Activated naive CD8-positive, alpha-beta T cell treated with anti-CD3 and anti-CD28 coated beads for 36 hours (primary cell): Measurements from ENCODE around the gene AVPR2. TPM values are rescaled to one million over a fixed set of nuclear protein-coding genes. Genes with fewer than 3 reads are reported as not detected.
A peak's percentile ranks its signal among the peaks of the same experiment; 100 is the strongest.

Experiments
- DNase-seq: peaks from one replicate; pipeline ENCODE4 v3.0.0; 2021
- H3K27ac Mint-ChIP-seq: one replicate; pipeline ENCODE4 v1.8.0; 2022; ENCODE audit warnings: mild to moderate bottlenecking, moderate library complexity, mixed read lengths
- H3K27me3 Mint-ChIP-seq: one replicate; pipeline ENCODE4 v1.8.0; 2022; ENCODE audit warnings: mild to moderate bottlenecking, mixed read lengths
- H3K36me3 Mint-ChIP-seq: one replicate; pipeline ENCODE4 v1.8.0; 2021; ENCODE audit warnings: mild to moderate bottlenecking, mixed read lengths
- H3K4me1 Mint-ChIP-seq: one replicate; pipeline ENCODE4 v1.8.0; 2021; ENCODE audit warnings: mixed read lengths
- H3K4me3 Mint-ChIP-seq: one replicate; pipeline ENCODE4 v1.8.0; 2022; ENCODE audit warnings: mild to moderate bottlenecking, moderate library complexity, mixed read lengths
- H3K9me3 Mint-ChIP-seq: one replicate; pipeline ENCODE4 v1.8.0; 2022; ENCODE audit warnings: mixed read lengths
- total RNA-seq, 2 experiments: library from RNA; stranded (reverse); gene quantifications; one replicate each; pipeline ENCODE4 v1.2.3, GENCODE V29; 2021

Gene AVPR2
- total RNA-seq, 2 experiments from 2014 or later = not detected

- Mint-ChIP-seq H3K4me3 (no peak overlapping the region), H3K9me3 (no peaks in the 10 kb centered on the region), H3K36me3 (no peaks in the 10 kb centered on the region), H3K27me3 (peaks cover 10% of the 10 kb centered on the region), H3K27ac (no peak overlapping the region), H3K4me1 (no peaks in the 10 kb centered on the region)
- no peak for DNase-seq
Measured at GRCh38 chrX:153867671-153868070, 36.8 kb upstream of the AVPR2 start.

GRCh38 chrX:153868576-153869472 is 35.6 kb upstream of the AVPR2 start:
- Mint-ChIP-seq H3K9me3 (no peaks in the 10 kb centered on the region), H3K4me3 (no peak overlapping the region), H3K4me1 (no peaks in the 10 kb centered on the region), H3K27me3 (peaks cover 12% of the 10 kb centered on the region), H3K36me3 (no peaks in the 10 kb centered on the region), H3K27ac (no peak overlapping the region)
- DNase-seq = no peak

DNA sequence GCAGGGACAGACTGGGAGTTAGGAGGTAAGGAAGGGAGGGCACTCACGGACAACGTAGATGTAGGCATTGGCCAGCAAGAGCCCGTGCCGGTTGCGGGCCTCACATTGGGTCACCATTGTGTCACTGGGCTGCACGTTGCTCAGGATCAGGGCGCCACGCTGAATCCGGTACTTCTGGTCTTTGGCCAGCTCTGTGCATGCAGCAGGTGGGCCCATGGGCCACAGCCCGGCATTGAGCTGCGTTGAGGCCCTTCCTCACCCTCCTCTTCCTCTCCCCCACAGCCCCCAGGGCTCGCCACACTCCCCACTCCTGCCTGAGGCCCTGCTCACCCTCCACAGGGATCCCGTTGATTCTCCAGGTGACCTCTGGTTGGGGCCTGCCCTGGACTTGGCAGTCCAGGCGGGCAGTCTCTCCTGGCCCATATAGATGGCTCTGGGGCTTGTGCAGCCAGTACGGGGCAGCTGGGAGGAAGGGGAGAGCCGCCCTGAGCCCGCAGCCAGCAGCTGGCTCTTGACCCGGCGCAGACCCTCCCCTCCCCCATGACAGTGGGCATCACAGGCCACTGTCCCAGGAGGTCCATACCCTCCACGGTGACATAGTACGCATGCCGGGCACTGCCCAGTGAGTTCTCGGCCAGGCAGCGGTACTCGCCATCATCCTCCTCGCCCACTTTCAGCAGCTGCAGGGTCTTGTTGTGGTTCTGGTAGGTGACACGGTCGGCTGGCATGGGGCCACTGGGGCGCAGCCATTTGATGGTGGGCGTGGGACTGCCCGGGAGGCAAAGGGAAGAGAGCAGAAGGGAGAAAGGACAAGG is 34.8 kb upstream of the AVPR2 start:
- Mint-ChIP-seq H3K27ac (no peak overlapping the region), H3K9me3 (no peaks in the 10 kb centered on the region), H3K4me1 (no peaks in the 10 kb centered on the region), H3K4me3 (no peak overlapping the region), H3K27me3 (peaks cover 13% of the 10 kb centered on the region), H3K36me3 (no peaks in the 10 kb centered on the region)
- no peak for DNase-seq

DNA sequence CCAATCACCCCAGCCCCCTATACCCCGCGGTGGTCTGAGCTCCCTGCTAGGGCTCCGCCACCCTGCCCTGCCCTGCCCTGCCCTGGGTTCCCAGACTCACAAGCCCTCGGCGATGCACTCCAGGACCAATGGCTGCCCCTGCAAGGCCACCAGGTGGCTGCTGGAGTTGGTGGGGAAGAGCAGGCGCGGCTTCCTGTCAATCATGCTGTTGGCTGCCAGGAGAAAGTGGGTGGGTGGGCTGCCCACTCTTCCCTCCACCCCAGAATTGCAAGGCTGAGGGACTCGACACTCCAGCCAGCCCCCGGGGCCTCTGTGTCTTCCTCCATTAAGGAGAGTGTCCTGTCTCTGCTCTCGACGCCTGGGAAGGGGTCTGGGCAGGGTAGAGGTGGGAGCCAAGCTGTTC is 34.2 kb upstream of the AVPR2 start:
- Mint-ChIP-seq H3K36me3 (no peaks in the 10 kb centered on the region), H3K27me3 (peaks cover 17% of the 10 kb centered on the region), H3K4me3 (no peak overlapping the region), H3K4me1 (no peaks in the 10 kb centered on the region), H3K27ac (no peak overlapping the region), H3K9me3 (no peaks in the 10 kb centered on the region)
- DNase-seq = no peak

DNA sequence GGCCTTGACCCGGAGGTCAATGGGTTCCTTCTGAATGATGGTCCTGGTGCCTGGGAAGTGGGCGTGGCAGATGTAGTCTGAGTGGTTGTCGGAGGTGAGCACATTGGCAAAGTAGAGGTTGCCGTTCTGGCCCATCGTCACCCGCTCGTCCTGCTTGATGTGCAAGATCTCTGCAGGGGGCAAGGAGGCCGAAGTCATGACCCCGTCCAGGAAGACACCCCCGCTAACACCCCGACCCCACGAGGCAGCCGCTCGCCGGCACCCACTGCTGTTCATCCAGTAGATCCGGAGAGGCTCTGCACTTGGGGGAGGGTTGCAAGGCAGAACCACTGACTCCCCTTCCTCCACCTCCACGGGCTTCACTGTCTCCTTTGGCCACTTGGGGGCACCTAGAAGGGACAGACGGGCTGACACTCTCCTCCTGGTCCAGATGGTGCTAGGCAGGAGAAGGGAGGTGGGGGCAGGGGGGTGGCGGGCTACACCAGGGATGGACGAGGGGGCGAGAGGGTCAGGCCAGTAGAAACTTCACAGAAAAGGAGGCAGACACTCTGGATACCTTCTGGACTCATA is 33.6 kb upstream of the AVPR2 start:
- H3K27me3 Mint-ChIP-seq = peaks cover 19% of the 10 kb centered on the region
- DNase-seq = no peak
- H3K36me3 Mint-ChIP-seq = no peaks in the 10 kb centered on the region
- no peaks in the 10 kb centered on the region for H3K4me1 Mint-ChIP-seq
- H3K4me3 Mint-ChIP-seq = no peak overlapping the region
- H3K27ac Mint-ChIP-seq = no peak overlapping the region
- no peaks in the 10 kb centered on the region for H3K9me3 Mint-ChIP-seq

DNA sequence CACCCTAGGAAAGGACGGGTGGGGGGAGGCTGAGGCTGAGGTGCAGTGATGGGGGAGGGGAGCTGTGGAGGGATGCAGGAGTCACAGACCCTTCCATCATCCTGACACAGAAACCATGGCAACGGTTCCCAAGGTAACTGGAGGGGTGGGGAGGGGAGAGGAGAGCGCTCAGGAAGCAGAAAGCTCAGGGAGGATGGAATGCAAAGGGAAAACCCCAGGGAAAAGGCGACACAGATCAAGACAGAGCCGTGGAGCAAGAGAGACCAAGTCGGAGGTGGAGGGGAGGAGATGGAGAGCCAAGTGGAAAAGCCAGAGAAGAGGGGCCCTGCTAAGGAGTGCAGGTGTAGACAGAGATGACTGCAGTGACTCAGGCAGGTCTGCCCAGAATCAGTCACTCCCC is 33.0 kb upstream of the AVPR2 start:
- no peak for DNase-seq
- Mint-ChIP-seq H3K27me3 (peaks cover 24% of the 10 kb centered on the region), H3K9me3 (no peaks in the 10 kb centered on the region), H3K36me3 (no peaks in the 10 kb centered on the region), H3K27ac (no peak overlapping the region), H3K4me1 (no peaks in the 10 kb centered on the region), H3K4me3 (no peak overlapping the region)

DNA sequence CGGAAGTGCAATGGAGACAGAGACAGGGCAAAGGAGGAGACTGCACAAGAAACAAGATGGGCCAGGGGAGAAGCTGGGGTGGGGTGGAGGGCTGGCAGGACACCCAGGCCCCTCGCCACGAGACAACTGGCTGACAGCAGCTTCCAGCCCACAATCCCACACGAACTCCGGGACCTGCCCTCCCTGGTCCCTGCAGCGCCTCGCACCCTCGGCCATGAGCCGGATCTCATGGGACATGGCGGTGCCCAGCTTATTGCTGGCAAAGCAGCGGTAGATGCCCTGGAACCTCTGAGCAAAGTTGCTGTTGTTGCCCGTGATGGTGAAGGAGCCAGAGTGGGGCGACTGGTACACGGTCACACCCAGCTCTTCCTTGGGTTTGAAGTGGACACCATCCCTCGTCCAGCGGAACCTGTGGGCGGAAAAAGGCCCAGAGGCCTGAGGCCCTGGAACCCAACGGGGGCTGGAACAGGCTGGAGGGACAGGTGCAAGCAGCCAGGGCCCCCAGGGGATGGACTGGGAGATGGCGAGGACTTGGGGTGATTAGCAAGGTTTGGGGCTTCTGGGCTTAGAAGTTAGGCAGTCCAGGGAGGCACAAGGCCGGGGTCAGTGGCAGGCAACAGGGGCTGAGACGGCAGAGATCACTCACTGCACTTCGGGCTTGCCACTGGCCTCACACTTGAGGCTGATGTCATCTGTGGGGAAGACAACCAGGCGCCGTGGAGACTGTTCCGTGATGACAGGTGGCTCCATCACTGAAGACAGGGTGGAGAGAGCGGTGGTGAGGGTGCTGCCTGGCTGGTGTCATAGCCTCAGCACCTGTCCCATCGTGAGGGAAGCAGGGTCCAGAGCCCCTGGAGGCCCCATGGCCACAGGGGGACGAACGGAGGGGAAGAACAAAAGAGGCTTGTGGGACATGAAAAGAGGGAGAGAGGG is 32.3 kb upstream of the AVPR2 start:
- H3K27me3 Mint-ChIP-seq = peaks cover 26% of the 10 kb centered on the region
- no peak for DNase-seq
- no peaks in the 10 kb centered on the region for H3K36me3 Mint-ChIP-seq
- H3K4me3 Mint-ChIP-seq = no peak overlapping the region
- H3K27ac Mint-ChIP-seq = no peak overlapping the region
- no peaks in the 10 kb centered on the region for H3K9me3 Mint-ChIP-seq
- H3K4me1 Mint-ChIP-seq = no peaks in the 10 kb centered on the region

GRCh38 chrX:153873282-153874084 is 31.0 kb upstream of the AVPR2 start:
- Mint-ChIP-seq H3K27me3 (peaks cover 32% of the 10 kb centered on the region), H3K27ac (no peak overlapping the region), H3K4me1 (peaks cover 7% of the 10 kb centered on the region), H3K9me3 (no peaks in the 10 kb centered on the region), H3K36me3 (no peaks in the 10 kb centered on the region), H3K4me3 (no peak overlapping the region)
- no peak for DNase-seq

DNA sequence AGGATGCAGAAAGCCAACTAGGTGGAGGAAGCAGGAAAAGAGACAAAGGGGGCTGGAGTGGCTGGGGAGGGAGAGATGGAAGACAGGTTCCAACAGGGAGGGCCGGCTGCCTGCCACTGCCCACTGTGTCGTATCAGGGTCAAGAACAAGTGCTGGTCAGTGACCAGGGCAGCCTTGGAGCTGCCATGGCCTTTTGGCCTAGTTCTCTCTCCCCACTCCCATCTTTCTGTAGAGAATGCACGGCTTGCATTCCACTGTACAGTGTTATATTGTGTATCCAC is 30.4 kb upstream of the AVPR2 start:
- no peak overlapping the region for H3K27ac Mint-ChIP-seq
- H3K27me3 Mint-ChIP-seq = peaks cover 36% of the 10 kb centered on the region
- DNase-seq = no peak
- H3K4me1 Mint-ChIP-seq = peaks cover 12% of the 10 kb centered on the region
- no peaks in the 10 kb centered on the region for H3K9me3 Mint-ChIP-seq
- no peaks in the 10 kb centered on the region for H3K36me3 Mint-ChIP-seq
- H3K4me3 Mint-ChIP-seq = no peak overlapping the region

DNA sequence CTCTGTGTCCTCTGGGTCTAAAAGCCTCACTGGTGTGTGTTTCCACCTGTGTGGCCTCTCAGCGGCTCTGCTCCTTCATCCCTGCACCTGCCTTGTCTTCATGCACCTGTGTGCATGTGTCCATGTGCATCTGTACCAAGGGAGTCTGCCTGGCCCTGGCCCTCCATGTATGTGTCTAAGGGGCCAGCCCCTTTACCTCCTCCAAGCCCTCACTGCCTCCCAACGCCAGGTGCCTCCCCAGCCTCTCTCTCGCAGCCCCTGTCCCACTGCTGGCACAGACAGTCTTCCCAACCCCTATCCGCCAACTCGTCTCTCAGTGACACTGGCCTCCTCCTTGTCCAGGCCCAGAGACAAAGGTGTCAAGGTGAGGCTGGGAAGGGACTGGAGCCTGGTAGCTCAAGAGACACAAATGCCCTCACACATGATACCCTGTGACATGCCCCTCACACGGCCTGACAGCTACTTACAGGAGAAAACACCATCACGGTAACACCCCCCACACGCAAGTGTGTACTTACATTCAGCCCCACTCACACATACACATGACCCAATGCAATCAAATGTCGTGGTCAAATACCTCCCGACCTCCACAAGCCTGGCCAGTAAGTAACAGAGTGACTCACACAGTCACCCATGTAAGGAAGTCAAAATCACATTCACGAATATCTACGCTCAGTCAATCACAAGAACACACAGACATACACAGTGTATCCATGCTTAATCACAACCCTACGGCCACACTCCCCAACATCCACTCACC is 29.9 kb upstream of the AVPR2 start:
- Mint-ChIP-seq H3K9me3 (no peaks in the 10 kb centered on the region), H3K4me1 (peaks cover 16% of the 10 kb centered on the region), H3K4me3 (no peak overlapping the region), H3K27me3 (peaks cover 41% of the 10 kb centered on the region), H3K36me3 (no peaks in the 10 kb centered on the region), H3K27ac (no peak overlapping the region)
- DNase-seq = no peak

GRCh38 chrX:153875391-153876111 is 28.9 kb upstream of the AVPR2 start:
- H3K4me1 Mint-ChIP-seq = peaks cover 18% of the 10 kb centered on the region
- no peaks in the 10 kb centered on the region for H3K9me3 Mint-ChIP-seq
- H3K27me3 Mint-ChIP-seq = peaks cover 43% of the 10 kb centered on the region
- no peak overlapping the region for H3K27ac Mint-ChIP-seq
- H3K36me3 Mint-ChIP-seq = no peaks in the 10 kb centered on the region
- H3K4me3 Mint-ChIP-seq = no peak overlapping the region
- DNase-seq = peak; percentile 61

- Mint-ChIP-seq H3K4me1 (peaks cover 18% of the 10 kb centered on the region), H3K27me3 (peaks cover 46% of the 10 kb centered on the region), H3K36me3 (no peaks in the 10 kb centered on the region), H3K4me3 (no peak overlapping the region), H3K27ac (no peak overlapping the region), H3K9me3 (no peaks in the 10 kb centered on the region)
- no peak for DNase-seq
Measured at GRCh38 chrX:153876112-153876491, 28.4 kb upstream of the AVPR2 start.
